Nephron (organoid): ENCODE data around the gene PTCH1.
A peak's percentile ranks its signal among the peaks of the same experiment; 100 is the strongest.

ENCODE experiments used
- H3K27ac Mint-ChIP-seq, 3 experiments: 2 replicates each; pipeline ENCODE4 v1.8.0; 2020; ENCODE audit warnings: mixed read lengths in 3 of 3, mild to moderate bottlenecking in 2 of 3, moderate library complexity in 1 of 3
- H3K27me3 Mint-ChIP-seq: 2 replicates; pipeline ENCODE4 v1.8.0; 2021; ENCODE audit warnings: low read depth, mild to moderate bottlenecking, moderate library complexity, mixed read lengths
- H3K36me3 Mint-ChIP-seq: 2 replicates; pipeline ENCODE4 v1.8.0; 2020; ENCODE audit warnings: low read depth, mixed read lengths
- H3K4me1 Mint-ChIP-seq: 2 replicates; pipeline ENCODE4 v1.8.0; 2020; ENCODE audit warnings: mixed read lengths
- H3K4me3 Mint-ChIP-seq, 3 experiments: 2 replicates each; pipeline ENCODE4 v1.8.0; 2020; ENCODE audit warnings: mild to moderate bottlenecking in 3 of 3, mixed read lengths in 3 of 3, moderate library complexity in 2 of 3
- H3K9me3 Mint-ChIP-seq: 2 replicates; pipeline ENCODE4 v1.8.0; 2020; ENCODE audit warnings: mixed read lengths
- CTCF ChIP-seq, 3 experiments: fragments of 200-600 bp; sonication (generic); IDR thresholded peaks; one replicate each; pipeline ENCODE4 v1.5.0; 2021; ENCODE audit warnings: antibody characterized with exemption in 3 of 3; ENCODE audit not compliant: unreplicated experiment in 3 of 3

Gene PTCH1

GRCh38 chr9:95463148-95464060 lies 53.4 kb downstream of the PTCH1 start:
- Mint-ChIP-seq H3K4me1 (peaks cover 70% of the 10 kb centered on the region), H3K36me3 (peaks cover 72% of the 10 kb centered on the region), H3K9me3 (no peaks in the 10 kb centered on the region), H3K4me3 (peak overlapping the region; percentile 59 to 71 (median 63)), H3K27ac (peak overlapping the region; percentile 92 to 95 (median 93)), H3K27me3 (no peaks in the 10 kb centered on the region)
- no peak for TF ChIP-seq CTCF (IDR thresholded peaks at IDR 0.05; ENCODE audit: unreplicated experiment in 3 of 3)

- H3K27me3 Mint-ChIP-seq = no peaks in the 10 kb centered on the region
- H3K4me3 Mint-ChIP-seq = peak overlapping the region; percentile 59 to 71 (median 70)
- no peak for TF ChIP-seq CTCF (IDR thresholded peaks at IDR 0.05; ENCODE audit: unreplicated experiment in 3 of 3)
- no peaks in the 10 kb centered on the region for H3K9me3 Mint-ChIP-seq
- H3K27ac Mint-ChIP-seq = peak overlapping the region; percentile 92 to 95 (median 93)
- H3K4me1 Mint-ChIP-seq = peaks cover 79% of the 10 kb centered on the region
- peaks cover 73% of the 10 kb centered on the region for H3K36me3 Mint-ChIP-seq
These were observed 54.3 kb downstream of the PTCH1 start for GRCh38 chr9:95462249-95463147.

GRCh38 chr9:95461448-95462248 lies 55.1 kb downstream of the PTCH1 start:
- H3K36me3 Mint-ChIP-seq = peaks cover 74% of the 10 kb centered on the region
- H3K4me3 Mint-ChIP-seq = peak overlapping the region in 2 of 3 experiments; percentile 40 to 68
- H3K9me3 Mint-ChIP-seq = no peaks in the 10 kb centered on the region
- H3K4me1 Mint-ChIP-seq = peaks cover 85% of the 10 kb centered on the region
- peak overlapping the region; percentile 92 to 95 (median 93) for H3K27ac Mint-ChIP-seq
- no peaks in the 10 kb centered on the region for H3K27me3 Mint-ChIP-seq
- no peak for TF ChIP-seq CTCF (IDR thresholded peaks at IDR 0.05; ENCODE audit: unreplicated experiment in 3 of 3)

- Mint-ChIP-seq H3K9me3 (no peaks in the 10 kb centered on the region), H3K27ac (peak overlapping the region; percentile 69 to 93 (median 82)), H3K4me3 (peak overlapping the region in 2 of 3 experiments; percentile 29 to 44), H3K4me1 (peaks cover 87% of the 10 kb centered on the region), H3K27me3 (no peaks in the 10 kb centered on the region), H3K36me3 (peaks cover 78% of the 10 kb centered on the region)
- no peak for TF ChIP-seq CTCF (IDR thresholded peaks at IDR 0.05; ENCODE audit: unreplicated experiment in 3 of 3)
These were observed 56.1 kb downstream of the PTCH1 start for GRCh38 chr9:95460518-95461164.
